ENCODE measurements around the gene MRPL38.
A peak's percentile ranks its signal among the peaks of the same experiment; 100 is the strongest.

MRPL38 gene

DNA sequence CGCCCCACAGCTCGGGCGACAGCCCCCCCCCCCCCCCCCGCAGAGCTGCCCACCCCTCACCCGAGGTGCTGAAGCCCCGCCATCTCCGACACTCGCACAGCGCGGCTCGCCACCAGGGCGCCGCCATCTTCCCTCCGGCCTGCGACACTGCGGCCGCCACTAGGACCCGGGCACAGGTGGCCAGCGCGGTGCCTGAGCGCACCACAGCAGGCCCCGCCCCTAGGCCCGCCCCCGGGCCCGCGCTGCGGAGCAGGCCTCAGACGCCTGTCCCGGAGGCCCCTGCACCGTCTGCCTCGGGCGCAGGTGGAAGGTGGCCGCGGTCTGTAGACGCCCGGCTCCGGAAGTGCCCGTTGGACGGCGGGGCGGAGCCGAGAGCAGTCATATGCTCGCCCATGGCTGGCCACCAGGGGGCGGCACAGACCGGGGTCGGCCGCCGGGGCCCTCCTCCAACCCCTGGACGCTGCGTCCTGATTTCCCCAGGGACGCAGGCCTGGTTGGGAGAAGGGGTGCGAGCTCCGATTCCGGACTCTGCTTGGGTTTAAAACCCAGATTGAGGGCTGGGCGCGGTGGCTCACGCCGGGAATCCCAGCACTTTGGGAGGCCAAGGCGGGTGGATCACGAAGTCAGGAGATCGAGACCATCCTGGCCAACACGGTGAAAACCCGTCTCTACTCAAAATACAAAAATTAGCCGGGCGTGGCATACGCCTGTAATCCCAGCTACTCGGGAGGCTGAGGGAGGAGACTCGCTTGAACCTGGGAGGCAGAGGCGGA, at the start of gene MRPL38:
TSS of gene MRPL38 (minus strand) at position 136 of the 773 bp plus-strand sequence. CDS start at position 127, 9 bp downstream.
- peak; percentile 94 for TF ChIP-seq CTCF (IDR thresholded peaks at IDR 0.05; ENCODE audit: borderline replicate concordance, insufficient read depth, low read depth, low read length)

DNA sequence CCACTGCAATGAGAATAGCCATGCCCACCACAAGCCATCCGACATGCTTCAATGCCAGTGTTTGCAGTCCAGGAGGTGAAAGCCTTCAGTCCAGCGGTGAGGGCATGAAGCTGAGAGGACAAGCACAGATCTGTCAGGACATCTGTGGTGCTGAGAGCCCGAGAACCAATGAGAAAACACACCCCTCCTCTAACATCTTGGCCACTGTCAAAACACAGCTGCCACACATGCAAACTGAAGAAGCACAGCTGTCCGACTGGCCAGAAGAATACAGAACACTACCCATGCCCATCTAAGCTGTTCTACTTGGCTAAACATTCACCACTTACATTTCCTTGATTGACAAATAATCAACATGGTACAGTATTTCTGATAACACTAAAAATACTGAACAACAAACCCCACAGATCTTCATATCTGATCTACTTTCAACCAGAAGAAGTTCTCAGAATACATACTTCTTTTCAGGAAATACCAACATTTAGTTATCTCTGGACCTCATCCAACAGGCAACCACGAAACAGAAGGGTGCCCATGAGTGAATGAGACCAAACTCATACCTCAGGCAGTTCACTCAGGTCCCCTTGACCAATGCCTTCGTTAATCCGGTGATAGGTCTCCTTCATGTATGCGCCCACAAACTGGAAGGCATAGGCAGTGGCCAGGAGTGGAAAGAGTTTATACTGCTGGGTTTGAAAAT, 46.3 kb upstream of the MRPL38 start:
- no peak overlapping the region for H3K4me3 ChIP-seq (ENCODE audit: low read depth, low read length)
- TF ChIP-seq CTCF (IDR thresholded peaks at IDR 0.05; ENCODE audit: borderline replicate concordance, insufficient read depth, low read depth, low read length): no peak

More for the DNA sequence above, at the start of gene MRPL38:
- peak within 1 kb of the TSS; percentile 88 for H3K4me3 ChIP-seq (ENCODE audit: low read depth, low read length)

DNA sequence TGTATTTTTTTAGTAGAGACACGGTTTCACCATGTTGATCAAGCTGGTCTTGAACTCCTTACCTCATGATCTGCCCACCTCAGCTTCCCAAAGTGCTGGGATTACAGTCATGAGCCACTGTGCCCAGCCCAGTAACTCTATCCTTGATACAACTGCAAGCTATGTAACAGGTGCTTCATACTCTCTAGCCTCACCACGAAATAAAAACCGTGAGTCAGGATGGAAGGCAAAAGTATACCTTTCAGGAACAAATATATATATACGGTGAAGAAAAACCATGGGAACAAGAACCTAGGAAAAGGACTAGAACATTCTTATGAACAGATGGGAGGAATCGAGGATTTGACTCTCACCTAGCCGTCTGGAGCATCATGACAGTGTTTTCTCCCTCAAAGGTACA, 45.7 kb upstream of the MRPL38 start:
- no peak overlapping the region for H3K4me3 ChIP-seq (ENCODE audit: low read depth, low read length)
- no peak for TF ChIP-seq CTCF (IDR thresholded peaks at IDR 0.05; ENCODE audit: borderline replicate concordance, insufficient read depth, low read depth, low read length)

- TF ChIP-seq CTCF (IDR thresholded peaks at IDR 0.05; ENCODE audit: borderline replicate concordance, insufficient read depth, low read depth, low read length): no peak
- H3K4me3 ChIP-seq (ENCODE audit: low read depth, low read length): no peak overlapping the region
These were observed 40.5 kb upstream of the MRPL38 start for GRCh38 chr17:75945211-75945610.

GRCh38 chr17:75943491-75943890, 38.8 kb upstream of the MRPL38 start:
- TF ChIP-seq CTCF (IDR thresholded peaks at IDR 0.05; ENCODE audit: borderline replicate concordance, insufficient read depth, low read depth, low read length): no peak

GRCh38 chr17:75942473-75942872, 37.8 kb upstream of the MRPL38 start:
- no peak overlapping the region for H3K4me3 ChIP-seq (ENCODE audit: low read depth, low read length)
- no peak for TF ChIP-seq CTCF (IDR thresholded peaks at IDR 0.05; ENCODE audit: borderline replicate concordance, insufficient read depth, low read depth, low read length)

More at GRCh38 chr17:75943491-75943890, 38.8 kb upstream of the MRPL38 start:
- no peak overlapping the region for H3K4me3 ChIP-seq (ENCODE audit: low read depth, low read length)

All from GM12875 (cell line).